HG03520 (cell line): ENCODE results near the gene PTPRT.
"Not testable (repeated sequence)": the region's sequence is repeated elsewhere in the genome, so short reads cannot be mapped to it uniquely, and the experiment has no call there.

Experiments
- ATAC-seq: cut with Tn5 transposase; IDR thresholded peaks from one replicate; pipeline ENCODE4 v1.9.1; 2021; ENCODE audit warnings: mild to moderate bottlenecking, moderate library complexity; ENCODE audit not compliant: unreplicated experiment

The PTPRT gene

DNA sequence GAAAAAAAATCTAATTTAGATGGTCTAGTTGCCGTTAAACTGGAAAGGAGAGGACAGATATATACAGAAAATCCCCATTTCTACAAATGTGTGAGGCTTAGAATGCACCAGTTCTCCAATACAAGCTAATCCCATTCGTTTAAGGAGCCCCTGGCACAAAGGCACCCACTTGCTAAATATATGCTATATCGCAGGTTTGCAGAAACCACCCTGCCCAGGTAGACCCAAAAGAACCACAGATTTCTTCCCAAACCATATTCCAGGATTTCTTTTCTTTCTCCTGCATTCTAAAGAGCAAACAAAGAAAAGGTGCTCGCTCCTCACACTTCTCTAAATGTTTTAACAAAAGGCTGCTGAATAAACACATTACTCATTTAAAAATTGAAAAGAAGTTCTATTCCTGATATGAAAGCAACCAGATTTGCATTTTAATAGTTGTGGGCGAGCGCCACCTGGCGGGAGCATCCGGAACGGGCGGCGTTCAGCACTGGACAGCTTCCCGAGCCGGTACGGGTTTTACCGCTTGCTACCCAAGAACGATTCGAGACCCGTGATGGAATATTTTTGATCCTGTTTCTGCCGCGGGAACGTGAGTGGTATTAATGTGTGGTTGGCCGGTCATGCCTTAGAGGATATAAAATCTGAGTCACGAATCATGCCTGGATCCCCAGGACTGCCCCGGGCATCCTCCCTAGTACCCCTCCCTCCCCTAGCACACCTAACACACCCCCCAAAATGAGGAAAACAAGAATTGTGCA lies 2.1 kb downstream of the PTPRT start:
- ATAC-seq, result no peak

DNA sequence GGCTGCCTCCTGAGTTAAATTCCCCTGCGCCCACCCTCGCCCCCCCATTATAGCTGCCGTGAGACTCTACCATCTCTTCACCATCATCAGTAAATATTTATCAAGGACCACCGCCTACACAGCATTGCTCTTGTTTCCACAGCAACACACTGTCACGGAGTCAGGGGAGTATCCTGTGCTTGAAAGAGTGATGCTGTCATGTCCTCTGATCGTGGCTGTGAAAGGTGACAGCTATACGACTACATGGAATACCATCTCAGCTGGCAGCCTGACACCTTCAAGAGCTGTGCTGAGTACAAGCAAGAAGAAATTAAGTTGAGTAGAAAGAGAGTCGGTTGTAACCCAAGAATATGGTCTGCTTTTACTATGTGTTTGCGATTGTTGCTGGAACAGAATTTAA lies 3.4 kb downstream of the PTPRT start:
- ATAC-seq, result no peak

DNA sequence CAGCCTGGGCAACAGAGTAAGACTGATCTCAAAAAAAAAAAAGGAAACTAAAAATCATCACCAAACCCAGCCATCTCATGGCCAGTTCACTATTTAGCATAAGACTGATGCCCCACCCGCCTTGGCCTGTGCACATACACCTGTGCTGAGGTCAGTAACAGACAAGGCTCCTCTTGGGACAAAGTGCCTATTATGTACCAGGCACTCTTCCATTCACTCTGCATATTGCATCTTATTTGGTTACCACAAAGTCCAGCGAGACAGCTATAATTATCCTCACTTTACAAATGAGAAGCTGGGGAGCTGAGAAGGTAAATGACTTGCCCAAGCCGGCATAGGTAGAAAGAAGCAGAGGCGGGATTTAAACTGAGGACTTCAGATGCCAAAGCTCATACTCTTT lies 3.8 kb downstream of the PTPRT start:
- ATAC-seq, result no peak

DNA sequence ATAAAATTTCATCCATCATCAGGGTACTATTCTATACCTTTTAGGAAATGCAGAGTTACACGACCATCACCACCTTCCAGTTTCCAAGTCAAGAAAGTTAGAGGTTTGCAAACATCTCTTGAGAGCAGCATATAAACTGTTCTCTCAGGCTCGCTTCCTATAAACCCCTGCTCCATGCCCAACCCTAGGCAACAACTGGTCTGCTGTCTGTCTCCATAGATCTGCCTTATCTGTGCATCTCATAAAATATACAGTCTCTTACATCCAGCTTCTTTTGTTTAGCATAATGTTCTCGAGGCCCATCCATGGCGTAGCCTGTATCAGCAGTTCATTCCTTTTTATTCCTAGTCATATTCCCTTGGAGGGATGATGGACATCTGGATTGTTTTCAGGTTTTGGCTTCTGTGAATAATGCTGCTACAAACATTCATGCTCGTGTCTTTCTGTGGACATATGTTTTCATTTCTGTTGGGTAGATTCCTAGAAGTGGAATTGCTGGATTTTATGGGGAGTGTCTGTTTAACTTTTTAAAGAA lies 6.1 kb downstream of the PTPRT start:
- ATAC-seq, result no peak

DNA sequence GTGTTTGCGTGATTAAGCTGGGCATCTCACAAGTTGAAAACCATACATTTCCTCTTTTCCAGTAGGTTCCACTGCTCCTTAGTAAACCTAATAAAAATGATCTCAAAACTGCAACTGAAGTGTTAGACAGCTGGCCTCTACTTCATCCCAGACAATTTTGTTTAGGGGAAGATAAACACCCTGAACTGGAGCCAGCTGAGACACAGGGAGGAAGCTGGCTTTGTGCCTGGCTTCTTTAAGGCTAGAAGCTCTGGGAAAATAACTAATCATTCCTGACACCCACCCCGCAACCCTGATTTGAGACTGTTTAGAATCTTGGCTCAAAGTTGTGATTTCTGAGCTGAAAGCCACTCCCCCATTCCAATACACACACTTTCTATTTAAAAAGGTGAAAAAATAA lies 11.6 kb downstream of the PTPRT start:
- no peak for ATAC-seq

DNA sequence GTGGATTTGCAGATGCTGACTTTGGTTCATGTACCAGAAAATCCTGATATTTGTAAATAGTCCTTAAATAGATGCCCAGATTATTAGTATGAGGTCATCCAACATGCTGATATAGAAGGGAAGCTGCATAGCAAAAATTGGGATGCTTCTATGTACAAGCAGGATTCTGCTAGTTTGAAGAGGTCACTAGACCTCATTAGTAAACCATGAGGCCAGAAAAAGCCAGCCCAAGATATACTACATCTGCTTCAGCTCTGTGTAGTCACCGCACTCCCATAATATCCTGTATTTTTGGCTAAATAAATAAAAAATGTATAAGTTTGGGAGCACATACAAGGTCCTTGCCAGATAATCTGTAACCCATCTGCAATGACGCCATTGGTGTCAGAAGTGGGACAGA lies 13.0 kb downstream of the PTPRT start:
- no peak for ATAC-seq

DNA sequence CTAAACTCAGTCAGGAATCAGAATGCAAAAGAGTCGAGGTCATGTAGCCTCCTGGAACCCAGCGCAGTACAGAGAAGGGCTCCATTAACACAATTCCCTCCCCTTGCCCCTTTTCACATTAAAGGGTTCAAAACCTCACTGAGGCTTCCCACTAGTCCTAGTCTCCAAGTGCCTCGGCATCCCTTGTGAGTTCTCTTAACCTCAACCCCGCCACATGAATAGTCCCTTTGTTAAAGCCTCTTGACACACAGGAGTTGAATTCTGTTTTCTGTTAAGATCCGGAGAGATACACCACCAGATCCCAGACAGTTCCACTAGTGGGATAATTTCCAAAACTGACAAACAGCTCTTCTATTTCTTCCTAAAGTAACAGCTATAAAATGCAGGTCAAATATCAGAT lies 17.8 kb downstream of the PTPRT start:
- no peak for ATAC-seq

DNA sequence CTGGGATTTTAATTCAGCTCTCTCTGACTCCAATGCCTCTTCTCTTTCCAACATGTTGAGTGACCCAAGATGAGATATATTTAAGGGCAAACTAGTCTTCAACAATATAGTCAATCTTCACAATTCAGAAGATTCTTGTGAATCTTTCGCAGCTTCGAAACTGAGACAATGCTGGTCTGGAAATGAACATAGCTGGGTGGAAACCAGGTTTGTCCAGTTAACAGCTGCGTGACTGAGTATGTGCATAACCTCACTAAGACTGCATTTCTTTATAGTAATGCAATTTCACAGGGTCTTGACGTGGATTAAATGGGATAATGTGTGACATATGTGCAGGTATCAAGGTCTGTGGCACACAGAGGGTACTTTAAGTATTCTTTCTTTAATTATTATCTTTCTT lies 18.9 kb downstream of the PTPRT start:
- ATAC-seq, result no peak

DNA sequence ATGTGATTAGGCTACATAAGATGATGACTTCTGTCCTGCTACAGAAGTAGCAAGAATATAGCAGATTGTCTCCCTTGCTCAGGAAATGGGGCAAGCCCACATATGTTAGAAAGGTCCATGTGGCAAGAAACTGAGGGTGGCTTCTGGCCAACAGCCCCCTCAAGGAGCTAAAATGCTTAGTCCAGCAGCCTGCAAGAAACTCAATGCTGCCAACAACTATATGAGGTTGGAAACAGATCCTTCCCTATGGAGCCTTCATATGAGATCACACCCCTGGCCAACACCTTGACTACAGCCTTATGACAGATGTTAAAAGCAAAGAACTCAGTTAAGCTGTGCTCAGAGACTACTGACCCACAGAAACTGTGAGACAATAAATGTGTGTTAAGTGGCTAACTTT lies 22.1 kb downstream of the PTPRT start:
- ATAC-seq, result no peak

DNA sequence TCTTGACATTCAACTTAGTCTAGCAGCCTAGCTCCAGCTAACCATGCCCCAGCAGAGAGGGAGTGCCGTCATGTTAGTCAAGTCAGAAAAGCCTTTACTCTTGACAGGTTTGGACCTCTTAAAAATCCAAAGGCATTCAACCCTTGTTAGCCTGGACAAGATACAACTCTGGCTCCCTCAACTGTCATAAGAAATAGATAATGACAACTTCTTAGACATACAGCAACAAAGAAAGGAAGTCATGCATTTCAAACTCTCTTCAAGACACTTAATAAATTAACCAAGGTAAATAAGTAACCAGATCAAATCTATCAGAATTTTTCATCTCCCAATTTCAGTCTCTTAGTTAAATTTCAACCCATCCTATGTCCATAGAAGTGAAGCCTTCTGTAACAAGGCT lies 22.7 kb downstream of the PTPRT start:
- no peak for ATAC-seq

DNA sequence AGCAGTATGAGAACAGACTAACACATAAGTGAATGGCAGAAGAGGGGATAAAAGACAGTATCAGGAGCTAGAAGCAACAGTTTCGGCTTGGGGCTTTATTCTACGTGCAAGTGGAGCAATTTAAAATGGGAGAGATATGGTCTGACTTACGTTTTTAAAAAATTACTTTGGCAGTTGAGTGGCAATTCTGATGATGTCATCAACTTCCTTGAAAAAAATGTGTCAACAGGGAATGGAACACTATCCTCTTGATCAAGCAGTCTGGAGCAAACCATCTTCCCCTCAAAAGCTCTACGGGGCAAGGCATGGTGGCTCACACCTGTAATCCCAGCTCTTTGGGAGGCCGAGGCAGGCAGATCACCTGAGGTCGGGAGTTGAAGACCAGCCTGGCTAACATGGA lies 24.1 kb downstream of the PTPRT start:
- ATAC-seq, result no peak

DNA sequence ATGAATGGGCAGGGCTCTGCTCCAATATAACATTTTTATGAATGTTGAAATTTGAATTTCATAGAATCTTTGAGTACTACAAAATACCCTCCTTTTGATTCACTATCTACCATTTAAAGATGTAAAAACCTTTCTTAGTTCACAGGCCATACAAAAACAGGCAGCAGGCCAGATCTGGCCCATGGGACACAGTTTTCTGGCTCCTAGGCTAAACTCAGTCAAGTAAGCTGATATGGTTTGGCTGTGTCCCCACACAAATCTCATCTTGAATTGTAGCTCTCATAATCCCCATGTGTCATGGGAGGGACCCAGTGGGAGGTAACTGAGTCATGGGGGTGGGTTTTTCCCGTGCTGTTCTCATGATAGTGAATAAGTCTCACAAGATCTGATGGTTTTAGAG lies 25.0 kb downstream of the PTPRT start:
- ATAC-seq, result not testable (repeated sequence)

DNA sequence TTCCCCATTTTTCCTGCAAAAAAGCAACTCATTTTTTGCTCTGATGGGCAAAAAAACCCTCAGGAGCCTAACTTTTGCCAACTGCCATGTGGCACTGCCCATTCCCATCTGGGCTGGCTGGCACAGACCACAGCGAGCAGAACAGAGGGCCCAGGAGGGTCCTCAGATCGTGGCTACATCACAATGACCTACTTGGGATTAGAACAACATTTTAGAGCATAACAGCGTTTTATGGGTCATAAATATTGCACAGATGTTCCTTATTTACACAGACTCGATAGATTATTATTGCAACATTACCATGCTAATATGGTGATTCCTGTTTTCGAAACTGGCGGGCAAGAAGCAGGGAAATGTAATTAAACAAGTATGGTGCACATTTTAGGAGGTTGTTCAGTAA lies 28.0 kb downstream of the PTPRT start:
- ATAC-seq, result no peak

DNA sequence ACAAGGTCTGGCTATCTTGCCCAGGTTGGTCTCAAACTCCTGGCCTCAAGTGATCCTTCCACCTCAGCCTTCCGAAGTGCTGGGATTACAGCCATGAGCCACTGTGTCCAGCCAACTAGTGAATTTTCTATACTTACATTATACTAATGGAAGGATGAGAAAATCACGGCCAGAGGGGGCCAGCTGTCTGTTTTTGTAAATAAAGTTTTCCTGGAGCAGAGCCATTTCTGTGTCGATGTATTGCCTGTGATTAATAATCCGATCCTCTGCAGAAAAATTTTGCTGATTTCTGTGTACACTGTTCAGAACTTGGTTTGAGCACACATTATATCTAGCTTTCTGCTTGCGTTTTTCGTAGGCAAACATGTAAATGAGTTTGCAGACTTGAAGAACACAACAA lies 28.8 kb downstream of the PTPRT start:
- ATAC-seq, result no peak

DNA sequence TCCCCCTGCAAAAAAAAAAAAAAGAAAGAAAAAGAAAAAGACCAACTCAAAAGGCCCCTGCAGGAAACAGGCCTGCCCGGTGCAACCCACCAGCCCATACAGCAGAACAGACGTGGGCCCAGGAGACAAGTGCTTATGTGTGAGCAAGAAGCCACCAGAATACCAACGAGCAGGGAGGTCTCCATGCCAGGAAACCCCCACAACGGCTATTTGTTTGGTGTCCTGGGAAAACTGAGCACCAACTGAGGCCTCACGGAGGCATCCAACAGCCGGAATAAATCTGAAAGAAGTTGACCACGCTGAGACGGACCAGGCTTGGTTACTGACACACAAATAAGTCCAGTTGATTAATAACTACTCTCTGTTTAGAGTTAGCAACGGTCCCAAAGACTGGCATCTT lies 29.7 kb downstream of the PTPRT start:
- no peak for ATAC-seq

DNA sequence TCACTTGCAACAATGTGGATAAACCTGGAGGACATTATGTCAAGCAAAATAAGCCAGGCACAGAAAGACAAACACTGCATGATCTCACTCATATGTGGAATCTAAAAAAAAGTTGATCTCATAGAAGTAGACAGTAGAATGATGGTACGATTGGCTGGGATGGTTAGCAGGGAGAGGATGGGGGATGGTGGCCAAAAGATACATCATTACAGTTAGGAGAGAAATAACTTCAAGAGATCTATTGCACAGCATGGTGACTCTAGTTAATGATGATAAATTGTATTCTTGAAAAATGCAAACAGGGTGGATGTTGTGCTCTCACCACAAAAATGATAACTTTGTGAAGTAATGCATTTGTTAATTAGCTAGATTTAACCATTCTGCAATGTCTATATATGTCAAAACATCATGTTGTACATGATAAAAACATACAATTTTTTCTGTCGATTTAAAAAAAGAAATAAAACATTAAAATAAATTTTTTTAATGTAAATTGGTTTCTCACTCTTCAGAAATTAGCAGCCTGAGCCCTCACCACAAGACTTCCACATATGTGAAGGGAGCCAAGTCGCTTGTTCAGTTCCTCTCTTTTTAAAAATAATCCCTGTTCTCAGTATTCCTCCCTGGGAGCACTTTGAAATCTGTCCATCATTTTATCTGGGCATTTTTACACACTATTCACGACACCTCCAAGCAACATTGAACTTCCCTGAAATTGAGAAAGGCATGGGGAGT lies 34.2 kb downstream of the PTPRT start:
- ATAC-seq, result no peak

DNA sequence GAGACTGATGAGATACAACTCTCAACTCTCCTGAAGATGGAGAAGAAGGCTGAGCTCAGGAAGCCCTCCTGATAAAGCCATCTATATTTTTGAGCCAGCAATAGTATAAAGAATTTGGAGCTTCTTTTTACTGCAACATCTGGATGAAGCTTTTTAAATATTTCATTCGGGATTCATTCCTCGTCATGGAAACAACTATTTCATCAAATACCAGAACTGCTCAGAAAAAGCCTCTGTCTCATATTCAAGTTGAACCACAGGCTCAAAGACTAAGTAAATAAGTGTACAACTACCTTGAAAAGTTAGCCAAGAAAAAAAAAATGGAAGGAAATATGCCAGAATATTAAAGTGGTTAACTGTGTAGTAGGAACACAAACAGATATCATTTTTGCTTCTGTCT lies 37.8 kb downstream of the PTPRT start:
- ATAC-seq, result no peak

DNA sequence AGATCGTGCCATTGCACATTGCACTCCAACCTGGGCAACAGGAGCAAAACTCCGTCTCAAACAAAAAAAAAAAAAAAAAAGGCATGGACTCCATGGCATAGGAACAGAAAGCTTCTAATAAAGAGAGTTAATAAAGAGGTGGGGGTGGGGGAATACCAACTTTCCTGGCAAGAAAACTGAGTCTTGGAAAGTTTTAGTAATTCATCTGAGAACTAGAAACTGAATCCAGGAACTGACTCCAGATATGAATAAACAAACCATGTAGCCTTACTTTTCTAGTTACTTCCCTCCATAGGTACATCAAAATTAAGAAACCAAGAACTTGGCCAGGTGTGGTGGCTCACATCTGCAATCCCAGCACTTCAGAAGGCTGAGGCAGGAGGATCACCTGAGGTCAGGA lies 38.5 kb downstream of the PTPRT start:
- no peak for ATAC-seq

DNA sequence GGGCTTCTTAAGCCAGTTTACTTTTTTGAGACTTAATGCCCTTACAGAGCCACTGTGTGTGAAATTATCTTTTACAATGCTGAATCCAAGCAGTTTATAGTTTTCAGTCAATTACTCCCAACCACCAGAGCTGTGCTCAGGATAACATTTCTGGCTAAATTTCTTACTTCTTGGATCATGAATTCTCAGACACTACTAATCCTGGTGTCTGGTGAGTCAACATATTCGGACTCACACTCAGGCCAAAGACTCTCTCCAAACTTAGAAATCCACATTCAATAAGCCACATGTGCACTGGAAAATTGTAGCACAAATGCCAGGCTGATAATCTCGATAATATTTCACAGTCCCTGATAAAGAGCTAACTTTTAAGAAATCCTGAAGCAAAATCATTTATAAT lies 49.0 kb downstream of the PTPRT start:
- ATAC-seq, result no peak

DNA sequence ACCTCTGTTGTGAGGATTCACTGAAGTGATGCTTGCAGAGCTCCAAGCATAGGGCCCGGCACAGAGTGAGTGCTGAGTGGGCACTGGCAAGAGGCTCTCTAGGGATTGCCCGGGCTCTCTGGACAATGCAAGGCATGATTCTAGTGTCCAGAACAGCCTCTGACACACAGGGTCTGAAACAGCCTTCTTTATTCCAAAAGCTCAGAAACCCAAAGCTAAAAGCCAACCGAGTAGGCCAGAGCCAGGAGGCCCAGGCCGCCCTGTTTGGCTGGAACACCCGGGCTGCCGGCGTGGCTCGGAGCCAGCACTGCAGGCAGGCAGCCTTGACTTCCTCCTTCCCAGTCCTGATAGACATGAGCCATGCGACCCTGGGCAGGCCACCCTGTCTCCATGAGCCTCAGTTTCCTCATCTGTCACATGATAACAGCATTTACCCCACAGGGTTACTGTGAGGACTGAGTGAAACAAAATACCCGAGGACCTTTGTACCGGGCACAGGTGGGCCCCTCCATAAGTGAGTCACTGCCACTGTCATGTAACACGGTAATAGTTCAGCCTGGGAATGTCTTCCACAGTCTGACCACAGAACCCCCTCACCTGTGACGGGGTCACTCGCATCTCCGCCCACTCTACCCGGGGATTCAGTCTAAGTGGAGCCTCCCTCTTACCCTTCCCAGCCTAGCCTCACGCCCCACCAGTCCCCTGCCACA lies 51.5 kb downstream of the PTPRT start:
- no peak for ATAC-seq

DNA sequence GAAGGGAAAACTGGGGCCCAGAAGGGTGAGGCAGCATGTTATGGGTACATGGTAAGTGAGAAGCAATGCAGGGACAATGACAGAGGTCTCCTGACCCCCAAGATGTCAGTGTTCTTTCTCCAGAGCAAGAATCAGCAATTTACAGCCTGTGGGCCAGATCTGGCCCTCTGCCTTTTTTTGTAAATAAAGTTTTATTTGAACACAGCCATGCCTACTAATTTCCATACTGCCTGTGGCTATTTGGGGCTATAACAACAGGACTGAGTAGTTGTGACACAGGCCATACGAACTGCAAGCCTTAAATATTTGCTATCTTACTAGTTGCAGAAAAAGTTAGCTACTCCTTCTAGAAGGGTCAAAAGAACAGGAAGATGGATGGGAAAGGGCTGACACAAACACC lies 52.5 kb downstream of the PTPRT start:
- ATAC-seq, result no peak

DNA sequence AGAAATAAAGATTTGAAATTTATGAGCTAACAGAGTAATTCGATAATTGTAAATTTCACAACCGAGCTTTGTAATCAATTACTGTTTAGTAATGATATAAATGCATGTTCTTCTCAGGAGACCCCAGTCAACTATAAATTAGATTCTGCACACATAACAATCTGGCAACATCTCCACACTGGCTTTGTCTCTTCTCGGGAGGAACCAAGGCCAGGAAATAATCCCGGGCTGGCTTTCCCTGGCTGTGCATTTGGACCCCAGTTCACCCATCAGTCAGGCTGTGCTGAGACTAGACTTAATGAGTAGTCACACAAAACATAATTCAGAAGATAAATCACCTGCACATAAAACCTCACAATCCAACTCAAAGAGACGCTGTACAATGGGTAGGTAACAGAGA lies 65.5 kb downstream of the PTPRT start:
- ATAC-seq, result no peak
